GM06990 (cell line): ENCODE measurements around the gene RCVRN.

Experiments
- DNase-seq: peaks from one replicate; pipeline ENCODE4 v3.0.0-alpha.2; 2011; ENCODE audit not compliant: insufficient read length; ENCODE audit errors: extremely low read depth
- H3K27me3 ChIP-seq: replicated peaks from 2 replicates; pipeline ENCODE4 v1.6.0; 2011; ENCODE audit warnings: low read length; ENCODE audit not compliant: control insufficient read depth, insufficient read depth
- H3K36me3 ChIP-seq: 2 replicates; pipeline ENCODE4 v1.5.1; 2011; ENCODE audit warnings: low read length; ENCODE audit not compliant: control insufficient read depth, insufficient read depth
- H3K4me3 ChIP-seq: replicated peaks from 2 replicates; pipeline ENCODE4 v1.5.1; 2011; ENCODE audit warnings: low read depth, mild to moderate bottlenecking, control low read depth, low read length
- TF ChIP-seq, protein P1 (sequence below): IDR thresholded peaks from 2 replicates; pipeline ENCODE4 v1.5.1; 2011; ENCODE audit warnings: low read length, control low read depth, mild to moderate bottlenecking, inconsistent platforms; ENCODE audit not compliant: insufficient read depth, poor library complexity, severe bottlenecking

Gene RCVRN

DNA sequence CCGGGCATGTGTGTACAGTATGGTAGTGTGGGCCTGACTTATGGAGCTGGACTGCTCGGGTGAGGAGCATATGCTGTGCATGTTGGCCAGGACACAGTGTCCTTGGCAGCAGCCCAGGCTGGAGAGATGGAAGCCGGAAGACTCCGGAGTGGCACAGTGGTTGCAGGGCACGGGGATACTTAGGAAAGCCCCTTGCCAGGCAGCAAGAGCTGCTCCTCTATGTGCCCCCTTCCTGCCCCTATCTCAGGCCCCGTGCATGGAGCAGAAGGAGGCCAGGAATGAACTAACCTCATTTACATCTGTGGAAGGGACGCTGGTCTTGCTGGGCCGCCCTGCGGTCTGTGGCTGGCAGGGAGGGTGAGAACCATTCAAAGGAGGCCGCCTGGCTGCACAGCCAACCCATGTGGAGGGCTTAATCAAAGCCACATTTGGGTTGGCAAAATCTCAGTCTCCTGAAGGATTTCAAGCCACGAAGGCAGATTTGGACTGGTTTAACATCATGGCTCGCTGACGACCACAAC, 32.2 kb upstream of the RCVRN start:
- H3K27me3 ChIP-seq: no peaks in the 10 kb centered on the region
- H3K4me3 ChIP-seq: no peak overlapping the region
- H3K36me3 ChIP-seq: peaks cover 26% of the 10 kb centered on the region
- DNase-seq: no peak
- TF ChIP-seq, protein P1, sequence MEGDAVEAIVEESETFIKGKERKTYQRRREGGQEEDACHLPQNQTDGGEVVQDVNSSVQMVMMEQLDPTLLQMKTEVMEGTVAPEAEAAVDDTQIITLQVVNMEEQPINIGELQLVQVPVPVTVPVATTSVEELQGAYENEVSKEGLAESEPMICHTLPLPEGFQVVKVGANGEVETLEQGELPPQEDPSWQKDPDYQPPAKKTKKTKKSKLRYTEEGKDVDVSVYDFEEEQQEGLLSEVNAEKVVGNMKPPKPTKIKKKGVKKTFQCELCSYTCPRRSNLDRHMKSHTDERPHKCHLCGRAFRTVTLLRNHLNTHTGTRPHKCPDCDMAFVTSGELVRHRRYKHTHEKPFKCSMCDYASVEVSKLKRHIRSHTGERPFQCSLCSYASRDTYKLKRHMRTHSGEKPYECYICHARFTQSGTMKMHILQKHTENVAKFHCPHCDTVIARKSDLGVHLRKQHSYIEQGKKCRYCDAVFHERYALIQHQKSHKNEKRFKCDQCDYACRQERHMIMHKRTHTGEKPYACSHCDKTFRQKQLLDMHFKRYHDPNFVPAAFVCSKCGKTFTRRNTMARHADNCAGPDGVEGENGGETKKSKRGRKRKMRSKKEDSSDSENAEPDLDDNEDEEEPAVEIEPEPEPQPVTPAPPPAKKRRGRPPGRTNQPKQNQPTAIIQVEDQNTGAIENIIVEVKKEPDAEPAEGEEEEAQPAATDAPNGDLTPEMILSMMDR: no peak

DNA sequence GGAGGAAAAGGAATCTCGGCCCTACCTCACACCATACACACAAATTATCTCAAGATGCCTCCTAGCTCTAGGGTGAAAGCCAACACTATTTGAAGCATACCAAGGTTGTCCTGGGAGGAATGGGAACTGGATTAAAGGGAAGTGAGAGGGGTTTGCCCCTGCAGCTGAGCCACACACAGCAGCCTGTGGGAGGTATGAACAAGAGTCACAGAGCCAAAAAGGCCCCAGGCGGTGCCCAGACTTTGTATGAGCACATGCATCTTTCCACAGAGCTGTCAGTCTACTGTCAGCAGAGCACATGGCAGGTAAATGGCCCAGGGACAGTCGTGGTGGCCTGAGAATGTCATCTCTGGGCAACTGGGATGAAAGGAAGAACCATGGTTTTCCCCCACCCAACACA, 31.0 kb upstream of the RCVRN start:
- peaks cover 21% of the 10 kb centered on the region for H3K36me3 ChIP-seq
- H3K27me3 ChIP-seq: no peaks in the 10 kb centered on the region
- no peak for DNase-seq
- TF ChIP-seq, protein P1: no peak
- no peak overlapping the region for H3K4me3 ChIP-seq

DNA sequence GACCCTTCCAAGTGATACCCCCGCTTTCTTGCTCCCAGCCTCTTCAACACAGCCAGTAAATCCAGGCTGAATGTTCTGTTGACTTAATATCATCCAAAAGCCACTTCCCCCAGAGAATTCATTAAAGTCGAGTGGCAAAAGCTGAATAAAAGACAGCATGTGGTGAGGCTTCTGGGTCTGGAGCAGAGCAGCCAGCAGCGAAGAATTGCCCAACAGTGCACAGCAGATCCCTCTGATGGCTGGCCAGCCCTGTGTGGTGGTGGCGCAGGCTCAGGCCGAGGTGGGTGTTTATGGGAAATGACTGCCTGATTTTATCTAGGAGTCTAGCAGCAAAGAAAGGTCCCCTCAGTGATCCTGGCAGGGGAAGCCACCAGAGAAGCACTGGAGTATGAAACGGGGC, 30.3 kb upstream of the RCVRN start:
- H3K4me3 ChIP-seq: no peak overlapping the region
- TF ChIP-seq, protein P1: no peak
- no peaks in the 10 kb centered on the region for H3K27me3 ChIP-seq
- no peak for DNase-seq
- H3K36me3 ChIP-seq: peaks cover 17% of the 10 kb centered on the region

DNA sequence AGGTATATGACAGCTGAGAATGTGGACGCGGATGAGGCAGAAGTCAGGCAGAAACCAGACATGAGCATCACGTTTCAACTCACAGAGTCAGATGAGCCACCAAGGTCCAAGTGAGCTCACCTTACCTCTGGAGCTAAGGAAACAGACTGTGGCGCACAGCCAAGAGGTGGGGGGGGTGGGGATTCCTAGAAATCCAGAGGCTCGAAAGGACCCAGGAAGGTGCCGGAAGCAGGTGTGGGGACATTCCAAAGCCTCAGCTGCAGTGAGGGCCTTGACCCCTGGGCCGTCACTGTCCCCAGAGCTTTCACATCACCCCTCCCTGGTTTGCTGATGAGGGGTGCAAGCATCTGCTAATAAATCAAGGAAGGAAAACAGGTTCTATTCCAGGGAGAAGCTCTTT, 29.3 kb upstream of the RCVRN start:
- TF ChIP-seq, protein P1: no peak
- H3K4me3 ChIP-seq: no peak overlapping the region
- DNase-seq: no peak
- H3K27me3 ChIP-seq: no peaks in the 10 kb centered on the region
- H3K36me3 ChIP-seq: peaks cover 11% of the 10 kb centered on the region

DNA sequence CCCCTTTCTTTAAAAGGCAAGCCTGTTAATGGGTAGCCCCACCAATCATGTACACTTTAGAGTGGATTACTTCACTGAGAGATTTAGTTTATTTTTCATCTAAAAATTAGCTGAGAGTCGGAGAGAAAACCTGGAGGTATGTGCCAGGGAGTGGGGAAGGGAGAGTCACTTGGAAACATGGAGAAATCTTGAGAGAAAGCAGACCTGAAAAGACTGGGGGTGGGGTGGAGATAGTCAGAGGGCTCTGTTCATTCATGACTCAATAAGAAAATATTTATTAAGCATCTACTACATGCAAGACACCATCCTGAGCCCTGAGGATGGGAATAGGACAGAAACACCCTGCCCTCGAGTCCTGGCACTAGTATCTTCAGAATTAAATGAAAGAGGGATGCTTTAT, 27.4 kb upstream of the RCVRN start:
- Histone ChIP-seq H3K36me3 (peaks cover 11% of the 10 kb centered on the region), H3K27me3 (no peaks in the 10 kb centered on the region), H3K4me3 (no peak overlapping the region)
- no peak for DNase-seq
- TF ChIP-seq, protein P1: no peak

DNA sequence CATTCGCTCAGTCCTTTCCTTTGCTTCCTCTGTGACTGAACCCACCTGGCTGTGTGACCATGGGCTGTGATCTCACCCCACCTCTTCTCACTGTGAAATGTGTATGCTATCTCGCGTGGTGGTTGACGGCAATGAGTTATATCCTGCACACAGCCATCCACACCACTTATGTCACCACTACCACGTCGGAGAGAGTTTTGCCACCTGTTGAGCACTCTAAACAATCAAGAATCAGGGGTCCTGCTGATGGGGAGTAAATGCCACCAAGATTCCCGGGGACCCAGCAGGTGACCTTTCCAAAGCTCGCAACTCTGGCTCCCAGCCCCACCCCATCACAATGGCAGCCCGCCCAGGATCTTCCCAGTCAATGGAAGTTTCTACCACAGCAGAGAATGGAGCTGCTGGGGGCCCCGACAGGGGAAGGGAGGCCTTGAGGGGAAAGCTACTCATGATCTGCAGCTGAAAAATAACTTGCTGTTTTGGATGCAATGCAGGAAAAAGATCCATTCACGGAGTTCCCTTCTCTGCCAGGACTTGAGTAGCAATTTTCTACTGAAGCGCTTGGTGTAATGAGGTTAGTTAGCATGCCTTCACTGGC, 26.2 kb upstream of the RCVRN start:
- TF ChIP-seq, protein P1: no peak
- no peaks in the 10 kb centered on the region for H3K27me3 ChIP-seq
- DNase-seq: no peak
- peaks cover 8% of the 10 kb centered on the region for H3K36me3 ChIP-seq
- H3K4me3 ChIP-seq: no peak overlapping the region
